HG02571 (cell line): ENCODE results near the gene SKIC2.
A peak's percentile ranks its signal among the peaks of the same experiment; 100 is the strongest.
"Not testable (repeated sequence)": the region's sequence is repeated elsewhere in the genome, so short reads cannot be mapped to it uniquely, and the experiment has no call there.

Experiments used
- ATAC-seq: cut with Tn5 transposase; IDR thresholded peaks from one replicate; pipeline ENCODE4 v1.9.1; 2021; ENCODE audit warnings: mild to moderate bottlenecking, moderate library complexity; ENCODE audit not compliant: unreplicated experiment

Gene SKIC2

DNA sequence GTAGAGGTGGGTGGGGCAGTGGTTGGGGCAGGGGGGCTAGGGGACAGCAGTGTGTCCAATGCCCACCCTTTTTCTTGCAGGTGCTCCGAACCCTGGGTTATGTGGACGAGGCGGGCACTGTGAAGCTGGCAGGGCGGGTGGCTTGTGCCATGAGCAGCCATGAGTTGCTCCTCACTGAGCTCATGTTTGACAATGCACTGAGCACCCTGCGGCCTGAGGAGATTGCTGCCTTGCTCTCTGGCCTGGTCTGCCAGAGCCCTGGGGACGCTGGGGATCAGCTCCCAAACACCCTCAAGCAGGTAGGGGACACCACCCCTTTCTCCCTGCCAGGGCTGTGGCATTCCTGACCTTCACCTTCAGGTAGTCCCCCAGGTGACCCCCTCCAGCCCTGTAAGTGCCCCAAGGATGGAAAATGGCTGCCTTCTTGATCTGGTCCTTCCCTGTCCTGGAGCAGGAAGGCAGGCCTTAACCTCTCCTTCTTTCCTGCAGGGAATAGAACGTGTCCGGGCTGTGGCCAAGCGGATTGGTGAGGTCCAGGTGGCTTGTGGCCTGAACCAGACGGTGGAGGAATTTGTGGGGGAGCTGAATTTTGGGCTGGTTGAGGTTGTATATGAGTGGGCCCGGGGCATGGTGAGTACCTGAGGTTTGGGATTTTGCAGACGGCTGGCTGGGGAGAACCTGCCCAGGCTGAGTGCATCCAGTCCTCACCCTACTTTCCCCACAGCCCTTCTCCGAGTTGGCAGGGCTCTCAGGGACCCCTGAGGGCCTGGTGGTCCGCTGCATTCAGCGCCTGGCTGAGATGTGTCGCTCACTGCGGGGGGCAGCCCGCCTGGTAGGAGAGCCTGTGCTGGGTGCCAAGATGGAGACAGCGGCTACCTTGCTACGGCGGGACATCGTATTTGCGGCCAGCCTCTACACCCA lies 10.1 kb downstream of the SKIC2 start:
- ATAC-seq = no peak

DNA sequence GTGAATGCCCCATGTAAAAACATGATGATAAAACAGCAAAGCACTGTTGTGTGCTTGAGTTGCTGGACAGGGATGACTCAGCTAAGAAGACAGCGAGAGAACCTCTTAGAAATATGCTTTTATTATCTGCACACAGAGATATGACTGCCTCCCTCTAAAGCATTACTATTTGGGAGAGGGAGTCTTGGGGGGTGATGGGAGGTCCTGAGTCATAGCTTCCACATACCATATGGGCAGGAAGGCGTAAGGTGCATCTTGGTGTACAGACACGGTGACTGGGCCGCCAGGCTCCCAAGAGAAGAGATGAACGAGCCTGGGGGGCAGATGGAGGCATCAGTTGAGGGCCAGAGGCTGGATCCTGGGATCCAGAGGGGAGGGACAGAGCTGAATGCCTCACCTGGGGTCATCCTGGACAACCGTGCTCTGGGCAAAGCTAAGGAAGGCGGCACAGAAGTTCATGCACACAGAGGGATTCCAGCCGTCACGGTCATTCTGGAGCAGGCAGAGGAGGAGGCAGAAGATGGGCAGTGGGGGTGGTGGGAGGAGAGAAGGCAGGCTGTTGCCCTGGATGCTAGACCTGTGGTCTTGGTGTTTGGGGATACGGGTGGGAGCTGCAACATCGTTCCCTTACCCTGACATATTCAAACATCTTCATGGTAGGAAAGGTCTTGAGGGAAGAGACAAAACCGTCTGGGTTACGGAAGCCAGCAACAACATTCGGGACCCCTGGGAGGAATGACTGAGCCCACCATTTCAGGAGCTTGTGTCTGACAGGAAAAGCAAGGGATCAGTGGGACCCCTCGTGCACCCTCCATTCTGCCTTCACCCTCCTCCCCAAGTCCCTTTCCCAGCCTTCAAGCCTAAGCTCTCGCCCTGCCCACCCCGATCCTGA lies 11.0 kb downstream of the SKIC2 start:
- no peak for ATAC-seq

DNA sequence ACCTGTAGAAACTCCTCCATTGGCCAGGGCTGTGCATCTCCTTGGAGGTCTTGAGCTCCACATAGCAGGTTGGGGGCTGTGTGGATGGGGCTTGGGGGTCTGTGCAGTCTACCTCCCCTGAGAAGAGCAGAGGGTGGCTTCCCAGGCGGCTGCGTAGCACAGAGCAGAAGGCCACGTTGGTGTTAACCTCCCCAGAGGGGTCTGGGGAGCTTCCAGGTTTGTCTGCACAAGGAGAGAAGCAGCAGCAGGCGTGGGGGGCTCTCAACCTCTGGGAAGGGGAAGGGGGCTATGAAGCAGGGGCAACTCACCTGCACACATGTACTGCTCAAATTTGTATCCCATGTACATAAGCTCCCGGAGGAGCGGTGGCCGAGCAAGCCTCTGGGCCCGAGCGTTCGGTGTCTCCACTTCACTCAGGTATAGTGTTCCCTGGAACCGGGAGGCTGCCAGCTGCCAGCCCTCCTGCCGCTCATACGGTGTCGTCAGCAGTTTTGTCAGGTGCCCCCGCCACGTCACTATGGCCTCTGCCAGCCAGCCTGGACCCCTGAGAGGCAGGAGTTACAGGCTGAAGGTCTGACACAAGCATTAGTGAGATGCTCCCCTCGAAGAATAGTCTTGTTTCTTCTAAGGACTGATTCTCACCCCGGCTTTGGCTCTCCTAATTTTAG lies 11.8 kb downstream of the SKIC2 start:
- no peak for ATAC-seq

DNA sequence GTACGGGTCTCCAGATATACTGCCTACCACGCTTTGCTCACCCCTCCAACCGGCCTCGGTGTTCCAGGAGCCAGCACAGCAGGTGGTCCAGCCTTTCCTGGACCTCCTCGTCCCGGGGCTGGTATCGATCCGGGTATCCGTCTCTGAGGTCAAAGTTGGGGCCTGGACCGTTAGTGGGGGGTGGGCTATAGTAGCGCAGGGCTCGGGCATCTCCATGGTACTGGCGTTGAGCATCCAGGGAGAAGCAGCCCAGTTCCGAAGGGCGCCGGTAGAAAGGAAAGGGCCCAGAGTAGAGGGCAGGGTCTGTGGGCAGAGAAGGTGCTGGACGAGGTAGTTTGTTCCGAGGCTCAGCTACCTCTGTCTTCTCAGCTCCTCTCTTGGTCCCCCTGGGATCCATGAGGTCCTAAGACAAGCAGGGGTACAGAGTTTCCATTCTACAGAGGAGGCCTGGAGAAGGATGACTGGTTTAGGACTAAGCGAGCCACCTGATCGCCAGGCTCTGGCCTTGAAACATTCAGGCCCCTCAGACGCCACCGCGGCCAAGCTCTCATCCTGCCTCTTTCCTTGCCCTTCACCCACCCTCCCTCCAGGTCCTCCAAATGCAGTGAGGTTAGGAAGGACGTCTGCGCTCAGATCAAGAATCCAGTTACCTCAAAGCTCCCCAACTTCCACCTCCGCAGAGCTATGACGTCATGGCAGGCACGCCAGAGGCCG lies 12.5 kb downstream of the SKIC2 start:
- ATAC-seq = no peak

DNA sequence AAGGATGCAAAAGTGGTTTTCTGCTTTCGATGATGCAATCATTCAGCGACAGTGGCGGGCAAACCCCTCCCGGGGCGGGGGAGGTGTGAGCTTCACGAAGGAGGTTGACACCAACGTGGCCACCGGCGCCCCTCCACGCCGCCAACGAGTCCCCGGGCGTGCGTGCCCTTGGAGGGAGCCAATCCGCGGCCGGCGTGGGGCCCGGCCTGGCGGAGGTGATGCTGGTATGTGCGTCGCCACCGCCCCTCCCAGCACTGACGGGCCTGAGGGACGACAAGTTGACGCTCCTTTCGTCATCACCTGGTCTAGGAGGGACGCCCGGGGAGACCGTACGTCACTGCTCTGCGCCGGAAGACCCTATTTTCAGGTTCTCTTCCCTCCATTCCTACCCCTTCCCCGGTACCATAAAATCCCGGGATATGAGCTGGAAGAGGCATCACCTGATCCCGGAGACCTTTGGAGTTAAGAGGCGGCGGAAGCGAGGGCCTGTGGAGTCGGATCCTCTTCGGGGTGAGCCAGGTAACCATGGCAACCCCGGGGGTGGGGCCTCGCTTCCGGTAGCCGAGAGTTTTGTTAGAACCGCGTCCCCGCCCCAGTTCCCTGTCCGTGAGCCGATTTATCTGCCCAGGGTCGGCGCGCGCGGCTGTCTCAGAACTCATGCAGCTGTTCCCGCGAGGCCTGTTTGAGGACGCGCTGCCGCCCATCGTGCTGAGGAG lies 13.2 kb downstream of the SKIC2 start, which contains the start of gene DXO:
Gene DXO (minus strand): TSS at position 146 of the 716 bp plus-strand sequence. CDS start 463 bp downstream, outside the sequence.
- peak; percentile 84 for ATAC-seq

DNA sequence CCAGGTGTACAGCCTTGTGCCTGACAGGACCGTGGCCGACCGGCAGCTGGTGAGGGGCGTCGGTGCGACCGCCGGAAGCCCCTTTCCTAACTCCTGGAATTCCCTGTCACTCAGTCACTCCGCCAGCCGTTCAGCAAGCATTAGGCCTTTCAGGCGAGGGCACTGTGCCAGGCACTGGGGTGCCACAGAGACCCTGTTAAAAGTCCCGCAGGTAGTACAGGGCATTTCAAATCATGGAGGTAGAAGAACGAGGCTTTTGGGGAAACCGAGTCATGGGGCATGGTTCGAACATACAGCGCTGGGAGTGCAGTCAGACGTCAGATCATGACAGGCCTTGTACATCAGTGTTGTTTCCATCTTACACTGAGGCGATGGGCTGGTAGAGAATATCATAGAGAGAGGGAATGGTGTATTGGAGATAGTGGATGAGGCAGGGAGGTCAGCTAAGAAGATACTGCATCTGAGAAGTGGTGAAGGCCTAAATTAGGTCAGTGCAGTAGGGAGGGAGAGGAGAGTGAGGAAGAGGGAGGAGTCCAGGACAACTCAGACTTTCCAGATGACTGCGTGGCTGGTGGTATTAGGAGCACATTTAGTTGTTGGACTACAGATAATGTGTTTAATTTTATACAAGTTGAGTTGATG lies 13.9 kb downstream of the SKIC2 start:
- ATAC-seq = no peak

DNA sequence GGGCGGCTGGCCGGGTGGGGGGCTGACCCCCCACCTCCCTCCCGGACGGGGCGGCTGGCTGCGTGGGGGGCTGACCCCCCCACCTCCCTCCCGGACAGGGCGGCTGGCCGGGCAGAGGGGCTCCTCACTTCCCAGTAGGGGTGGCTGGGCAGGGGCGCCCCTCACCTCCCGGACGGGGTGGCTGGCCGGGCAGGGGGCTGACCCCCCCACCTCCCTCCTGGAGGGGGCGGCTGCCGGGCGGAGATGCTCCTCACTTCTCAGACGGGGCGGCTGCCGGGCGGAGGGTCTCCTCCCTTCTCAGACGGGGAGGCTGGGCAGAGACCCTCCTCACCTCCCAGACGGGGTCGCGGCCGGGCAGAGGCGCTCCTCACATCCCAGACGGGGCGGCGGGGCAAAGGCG lies 17.1 kb downstream of the SKIC2 start:
- not testable (repeated sequence) for ATAC-seq

DNA sequence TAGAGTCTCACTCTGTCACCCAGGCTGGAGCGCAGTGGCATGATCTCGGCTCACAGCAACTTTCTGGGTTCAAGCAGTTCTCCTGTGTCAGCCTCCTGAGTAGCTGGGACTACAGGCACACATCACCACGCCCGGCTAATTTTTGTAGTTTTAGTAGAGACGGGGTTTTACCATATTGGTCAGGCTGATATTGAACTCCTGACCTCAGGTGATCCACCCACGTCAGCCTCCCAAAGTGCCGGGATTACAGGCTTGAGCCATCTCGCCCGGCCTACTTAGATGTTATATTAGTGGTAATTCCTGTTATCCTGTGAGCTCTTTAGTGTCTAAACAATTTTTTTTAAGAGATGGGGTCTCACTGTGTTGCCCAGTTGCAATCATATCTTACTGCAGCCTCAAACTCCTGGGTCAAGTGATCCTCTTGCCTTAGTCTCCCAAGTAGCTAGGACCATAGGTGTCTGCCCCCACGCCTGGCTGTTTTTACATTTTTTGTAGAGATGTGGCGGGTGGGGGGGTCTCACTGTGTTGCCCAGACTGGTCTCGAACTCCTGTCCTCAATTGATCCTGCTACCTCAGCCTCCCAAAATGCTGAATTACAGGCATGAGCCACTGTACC lies 18.9 kb downstream of the SKIC2 start:
- ATAC-seq = no peak

DNA sequence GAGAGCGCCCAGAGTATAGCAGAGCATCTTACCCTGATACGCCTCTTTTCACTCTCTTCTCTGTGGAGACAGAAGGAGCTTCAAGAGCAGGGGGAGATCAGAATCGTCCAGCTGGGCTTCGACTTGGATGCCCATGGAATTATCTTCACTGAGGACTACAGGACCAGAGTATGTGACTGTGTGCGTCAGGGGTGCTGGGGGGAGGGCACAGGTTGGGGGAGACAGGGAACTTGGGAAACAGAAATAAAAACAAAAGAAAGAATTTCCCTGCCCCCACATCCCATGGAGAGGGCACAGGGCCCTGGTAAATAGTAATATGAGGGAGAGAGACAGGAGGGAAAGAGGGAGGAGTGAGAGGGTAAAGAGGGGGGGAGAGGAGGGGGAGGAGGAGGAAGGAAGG lies 19.9 kb downstream of the SKIC2 start:
- ATAC-seq = no peak

DNA sequence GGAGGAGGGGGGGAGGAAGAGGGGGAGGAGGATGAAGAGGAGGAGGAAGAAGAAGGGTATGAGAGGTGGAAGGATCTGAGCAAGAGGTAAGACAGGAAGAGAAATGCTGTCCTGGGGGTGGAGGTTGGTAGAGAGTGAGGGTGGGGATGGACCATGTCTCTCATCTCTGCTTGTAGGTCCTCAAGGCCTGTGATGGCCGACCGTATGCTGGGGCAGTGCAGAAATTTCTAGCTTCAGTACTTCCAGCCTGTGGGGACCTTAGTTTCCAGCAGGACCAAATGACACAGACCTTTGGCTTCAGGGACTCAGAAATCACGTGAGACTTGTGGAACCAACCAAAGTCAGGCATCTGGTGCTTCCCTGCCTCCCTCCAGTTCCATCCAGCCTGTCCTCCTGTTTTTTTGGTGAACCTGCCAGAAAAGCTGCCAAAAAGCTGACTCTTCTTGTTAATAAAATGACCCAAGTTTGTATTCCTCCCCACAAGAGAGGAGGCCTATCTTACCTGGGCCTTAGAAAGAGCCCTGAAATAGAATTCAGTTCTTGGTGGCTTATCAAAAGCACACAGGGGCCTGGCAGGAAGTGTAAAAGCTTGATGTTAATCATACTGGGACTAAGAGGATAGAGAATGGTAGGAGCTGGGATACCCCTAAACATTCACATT lies 20.4 kb downstream of the SKIC2 start:
- ATAC-seq = no peak

DNA sequence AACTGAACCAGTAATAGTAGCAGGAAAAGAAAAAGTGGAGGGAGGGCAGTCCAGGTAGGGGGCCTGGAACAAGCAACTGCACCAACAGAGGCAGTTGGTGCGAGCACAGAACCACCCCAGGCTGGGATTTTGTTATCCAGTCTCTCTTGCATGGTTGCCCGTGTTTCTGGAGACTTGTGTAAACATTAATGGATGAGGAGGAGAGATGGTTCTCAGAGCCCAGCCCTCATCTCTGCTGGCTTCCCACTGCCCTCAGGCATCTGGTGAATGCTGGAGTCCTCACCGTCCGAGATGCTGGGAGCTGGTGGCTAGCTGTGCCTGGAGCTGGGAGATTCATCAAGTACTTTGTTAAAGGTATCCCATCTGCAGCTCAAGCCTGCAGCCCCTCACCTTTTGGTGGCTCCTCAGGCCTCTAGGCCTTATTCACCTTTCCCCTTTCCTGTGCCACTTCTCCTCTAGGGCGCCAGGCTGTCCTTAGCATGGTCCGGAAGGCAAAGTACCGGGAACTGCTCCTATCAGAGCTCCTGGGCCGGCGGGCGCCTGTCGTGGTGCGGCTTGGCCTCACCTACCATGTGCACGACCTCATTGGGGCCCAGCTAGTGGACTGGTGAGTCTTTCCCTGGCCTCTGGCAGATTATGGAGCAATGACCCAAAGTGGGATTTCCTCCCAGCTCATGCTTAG lies 21.4 kb downstream of the SKIC2 start:
- ATAC-seq = not testable (repeated sequence)

DNA sequence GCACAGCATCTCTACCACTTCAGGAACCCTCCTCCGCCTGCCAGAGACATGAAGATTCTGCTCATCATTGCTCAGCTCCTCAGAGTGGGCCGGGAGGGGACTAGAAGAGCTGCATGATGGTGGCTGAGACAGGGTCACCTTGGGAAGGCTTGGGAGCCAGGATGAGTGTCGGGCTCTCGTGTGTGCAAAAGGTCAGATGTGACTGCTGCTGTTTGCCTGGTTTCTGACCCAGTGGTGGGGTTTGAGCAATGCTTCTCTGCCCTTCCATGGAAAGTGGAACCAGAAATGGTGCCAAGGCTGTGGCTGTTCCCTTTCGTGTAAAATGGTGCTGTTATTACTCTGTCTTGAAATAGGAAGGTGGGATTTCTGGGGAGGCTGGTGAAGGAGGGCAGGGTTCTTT lies 22.0 kb downstream of the SKIC2 start:
- ATAC-seq = not testable (repeated sequence)

DNA sequence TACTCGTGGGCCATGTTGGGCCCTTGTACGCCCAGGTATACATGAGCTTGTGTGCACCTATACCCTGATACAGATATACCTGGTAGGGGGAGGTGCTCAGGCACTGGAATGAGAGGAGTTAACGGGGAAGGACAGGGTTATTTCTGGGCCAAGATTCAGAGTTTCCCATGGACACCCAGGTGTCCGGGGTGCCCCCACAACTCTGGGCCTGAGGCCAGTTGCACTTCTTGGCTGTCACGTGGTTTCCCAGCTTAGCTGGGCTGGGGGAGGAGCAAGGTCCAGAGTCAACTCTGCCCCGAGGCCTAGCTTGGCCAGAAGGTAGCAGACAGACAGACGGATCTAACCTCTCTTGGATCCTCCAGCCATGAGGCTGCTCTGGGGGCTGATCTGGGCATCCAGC lies 22.8 kb downstream of the SKIC2 start, which contains the start of gene C4A:
Gene C4A (plus strand): TSS at position 314 of the 400 bp plus-strand sequence. CDS start 51 bp downstream, at position 365.
- ATAC-seq = not testable (repeated sequence)

DNA sequence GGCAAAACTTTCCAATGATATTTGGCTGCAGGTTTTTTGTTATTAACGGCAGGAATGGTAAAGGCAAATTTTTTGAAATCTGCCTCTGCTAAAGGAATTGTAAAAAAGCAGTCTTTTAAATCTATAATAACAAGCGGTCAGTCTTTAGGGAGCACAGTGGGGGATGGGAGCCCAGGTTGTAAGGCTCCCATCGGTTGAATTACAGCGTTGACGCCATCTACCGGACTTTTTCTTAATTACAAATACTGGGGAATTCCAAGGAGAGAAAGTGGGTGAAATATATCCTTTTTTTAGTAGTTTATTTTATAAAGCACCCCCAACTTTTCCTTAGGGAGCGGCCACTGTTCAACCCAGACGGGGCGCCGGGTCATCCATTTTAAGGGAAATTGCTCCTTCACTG lies 30.4 kb downstream of the SKIC2 start:
- ATAC-seq = not testable (repeated sequence)

DNA sequence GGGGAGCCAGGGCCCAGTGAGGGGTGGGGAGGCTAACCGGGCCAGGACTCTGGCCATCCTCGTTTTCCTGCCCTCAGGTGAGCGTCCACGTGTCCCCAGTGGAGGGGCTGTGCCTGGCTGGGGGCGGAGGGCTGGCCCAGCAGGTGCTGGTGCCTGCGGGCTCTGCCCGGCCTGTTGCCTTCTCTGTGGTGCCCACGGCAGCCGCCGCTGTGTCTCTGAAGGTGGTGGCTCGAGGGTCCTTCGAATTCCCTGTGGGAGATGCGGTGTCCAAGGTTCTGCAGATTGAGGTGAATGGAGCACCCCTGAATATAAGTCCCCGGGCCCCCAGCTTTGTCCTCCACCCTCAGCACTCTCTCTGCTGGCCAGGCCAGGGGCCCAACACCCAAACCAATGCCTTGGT lies 35.4 kb downstream of the SKIC2 start:
- ATAC-seq = not testable (repeated sequence)

DNA sequence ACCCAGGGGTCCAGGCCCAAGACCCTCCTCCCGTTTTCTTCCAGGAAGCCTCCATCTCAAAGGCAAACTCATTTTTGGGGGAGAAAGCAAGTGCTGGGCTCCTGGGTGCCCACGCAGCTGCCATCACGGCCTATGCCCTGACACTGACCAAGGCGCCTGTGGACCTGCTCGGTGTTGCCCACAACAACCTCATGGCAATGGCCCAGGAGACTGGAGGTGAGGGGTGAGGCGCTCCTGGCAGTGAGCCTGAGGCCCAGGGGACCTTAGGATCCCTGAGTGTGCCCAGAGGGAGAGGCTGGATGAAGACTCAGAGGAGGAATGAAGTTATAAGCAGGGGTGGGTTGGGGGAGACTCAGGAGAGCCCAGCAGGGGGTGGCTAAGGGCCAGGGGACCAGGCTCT lies 37.4 kb downstream of the SKIC2 start:
- ATAC-seq = not testable (repeated sequence)

DNA sequence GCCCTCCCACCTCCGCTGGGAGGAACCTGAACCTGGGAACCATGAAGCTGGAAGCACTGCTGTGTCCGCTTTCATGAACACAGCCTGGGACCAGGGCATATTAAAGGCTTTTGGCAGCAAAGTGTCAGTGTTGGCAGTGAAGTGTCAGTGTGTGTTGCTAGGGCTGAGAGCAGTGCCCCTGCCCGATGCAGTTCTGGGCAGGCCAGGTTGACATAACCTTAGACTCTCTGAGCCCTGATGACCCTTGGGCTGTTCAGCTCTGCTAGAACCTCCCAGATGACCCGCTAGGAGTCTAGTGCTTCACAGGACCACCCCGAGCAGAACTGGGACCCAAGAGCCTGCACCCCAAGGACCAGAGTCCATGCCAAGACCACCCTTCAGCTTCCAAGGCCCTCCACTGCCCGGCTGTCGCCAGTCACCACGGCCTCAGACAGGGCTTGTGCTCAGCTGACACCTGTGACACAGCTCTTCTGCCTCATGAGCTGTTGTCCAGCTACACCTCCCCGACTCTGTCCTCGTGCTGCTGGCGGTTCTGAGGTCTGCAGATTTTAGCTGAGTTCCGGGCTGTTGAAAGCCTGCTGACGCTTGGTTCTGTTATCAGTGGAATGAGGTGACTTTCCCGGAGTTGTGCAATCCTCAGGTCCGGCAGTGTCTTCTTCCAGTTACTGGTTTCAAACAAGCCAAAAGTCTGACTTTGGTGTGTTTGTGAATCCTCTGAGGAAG lies 43.7 kb downstream of the SKIC2 start:
- ATAC-seq = not testable (repeated sequence)
